ENCODE measurements around the gene EXOG. TPM values are rescaled to one million over a fixed set of nuclear protein-coding genes. Genes with fewer than 3 reads are reported as not detected.

EXOG gene
- total RNA-seq, 1 donor from 2014 or later, result 16.5 TPM

DNA sequence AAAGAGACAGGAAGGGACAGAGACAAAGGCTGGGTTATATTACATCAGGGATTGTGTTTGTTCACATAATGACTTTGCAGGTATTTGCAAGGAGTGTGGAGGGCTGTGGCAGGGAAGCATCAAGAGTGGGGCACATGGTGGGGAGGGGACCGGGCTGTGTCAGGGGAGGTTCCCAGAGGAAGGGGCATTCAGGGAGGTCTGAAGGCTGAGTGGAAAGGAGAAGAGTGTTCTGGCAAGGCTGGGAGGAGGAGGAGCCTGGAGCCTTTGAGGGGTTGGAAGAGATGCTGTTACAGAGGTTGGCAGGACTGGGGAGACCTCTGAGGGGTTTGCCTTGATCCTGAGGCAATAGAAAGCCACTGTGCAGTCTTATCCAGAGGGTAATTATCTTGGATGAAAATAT is 49.4 kb downstream of the EXOG start:
- Mint-ChIP-seq H3K4me1 (ENCODE audit: low read depth) (peaks cover 9% of the 10 kb centered on the region), H3K27me3 (ENCODE audit: low read depth) (peaks cover 11% of the 10 kb centered on the region), H3K9me3 (ENCODE audit: low read depth) (no peaks in the 10 kb centered on the region), H3K36me3 (ENCODE audit: low read depth) (no peaks in the 10 kb centered on the region), H3K4me3 (ENCODE audit: unreplicated experiment) (no peak overlapping the region), H3K27ac (ENCODE audit: unreplicated experiment) (no peak overlapping the region)
- DNase-seq (ENCODE audit: low spot score), result no peak
- TF ChIP-seq, protein P1, sequence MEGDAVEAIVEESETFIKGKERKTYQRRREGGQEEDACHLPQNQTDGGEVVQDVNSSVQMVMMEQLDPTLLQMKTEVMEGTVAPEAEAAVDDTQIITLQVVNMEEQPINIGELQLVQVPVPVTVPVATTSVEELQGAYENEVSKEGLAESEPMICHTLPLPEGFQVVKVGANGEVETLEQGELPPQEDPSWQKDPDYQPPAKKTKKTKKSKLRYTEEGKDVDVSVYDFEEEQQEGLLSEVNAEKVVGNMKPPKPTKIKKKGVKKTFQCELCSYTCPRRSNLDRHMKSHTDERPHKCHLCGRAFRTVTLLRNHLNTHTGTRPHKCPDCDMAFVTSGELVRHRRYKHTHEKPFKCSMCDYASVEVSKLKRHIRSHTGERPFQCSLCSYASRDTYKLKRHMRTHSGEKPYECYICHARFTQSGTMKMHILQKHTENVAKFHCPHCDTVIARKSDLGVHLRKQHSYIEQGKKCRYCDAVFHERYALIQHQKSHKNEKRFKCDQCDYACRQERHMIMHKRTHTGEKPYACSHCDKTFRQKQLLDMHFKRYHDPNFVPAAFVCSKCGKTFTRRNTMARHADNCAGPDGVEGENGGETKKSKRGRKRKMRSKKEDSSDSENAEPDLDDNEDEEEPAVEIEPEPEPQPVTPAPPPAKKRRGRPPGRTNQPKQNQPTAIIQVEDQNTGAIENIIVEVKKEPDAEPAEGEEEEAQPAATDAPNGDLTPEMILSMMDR (IDR thresholded peaks at IDR 0.05), result no peak

- DNase-seq (ENCODE audit: low spot score), result no peak
- Mint-ChIP-seq H3K4me1 (ENCODE audit: low read depth) (peaks cover 9% of the 10 kb centered on the region), H3K36me3 (ENCODE audit: low read depth) (no peaks in the 10 kb centered on the region), H3K27me3 (ENCODE audit: low read depth) (peaks cover 11% of the 10 kb centered on the region), H3K4me3 (ENCODE audit: unreplicated experiment) (no peak overlapping the region), H3K9me3 (ENCODE audit: low read depth) (no peaks in the 10 kb centered on the region), H3K27ac (ENCODE audit: unreplicated experiment) (no peak overlapping the region)
- TF ChIP-seq, protein P1 (IDR thresholded peaks at IDR 0.05), result no peak
Observed at GRCh38 chr3:38545983-38546382, 49.8 kb downstream of the EXOG start.

GRCh38 chr3:38548154-38548931 is 52.2 kb downstream of the EXOG start:
- Mint-ChIP-seq H3K4me3 (ENCODE audit: unreplicated experiment) (no peak overlapping the region), H3K27ac (ENCODE audit: unreplicated experiment) (peak overlapping the region; percentile 41), H3K9me3 (ENCODE audit: low read depth) (no peaks in the 10 kb centered on the region), H3K4me1 (ENCODE audit: low read depth) (peaks cover 5% of the 10 kb centered on the region), H3K27me3 (ENCODE audit: low read depth) (peaks cover 14% of the 10 kb centered on the region), H3K36me3 (ENCODE audit: low read depth) (no peaks in the 10 kb centered on the region)
- TF ChIP-seq, protein P1 (IDR thresholded peaks at IDR 0.05), result no peak
- DNase-seq (ENCODE audit: low spot score), result no peak

DNA sequence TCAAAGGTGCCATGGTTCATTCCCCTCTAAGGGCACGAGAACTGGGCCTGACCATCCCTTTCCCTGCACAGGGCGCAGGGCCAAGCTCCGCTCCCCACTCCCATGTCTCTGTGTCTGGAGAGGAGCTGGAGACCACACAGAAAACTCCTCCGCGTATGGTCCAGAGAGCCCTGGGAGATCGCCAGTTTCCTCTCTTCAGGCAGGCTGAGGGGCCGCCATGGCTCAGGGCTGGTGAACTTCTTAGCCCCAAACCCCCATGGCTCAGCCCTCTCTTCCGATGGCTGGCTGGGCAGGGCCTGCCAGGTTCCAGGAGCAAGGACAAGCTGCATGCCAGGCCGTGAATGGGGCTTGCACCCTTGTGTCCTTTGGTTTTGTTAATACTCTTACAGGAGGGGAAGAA is 52.9 kb downstream of the EXOG start:
- no peak overlapping the region for H3K27ac Mint-ChIP-seq (ENCODE audit: unreplicated experiment)
- peaks cover 14% of the 10 kb centered on the region for H3K27me3 Mint-ChIP-seq (ENCODE audit: low read depth)
- TF ChIP-seq, protein P1 (IDR thresholded peaks at IDR 0.05), result no peak
- H3K4me3 Mint-ChIP-seq (ENCODE audit: unreplicated experiment), result no peak overlapping the region
- DNase-seq (ENCODE audit: low spot score), result no peak
- H3K4me1 Mint-ChIP-seq (ENCODE audit: low read depth), result peaks cover 5% of the 10 kb centered on the region
- no peaks in the 10 kb centered on the region for H3K9me3 Mint-ChIP-seq (ENCODE audit: low read depth)
- no peaks in the 10 kb centered on the region for H3K36me3 Mint-ChIP-seq (ENCODE audit: low read depth)

DNA sequence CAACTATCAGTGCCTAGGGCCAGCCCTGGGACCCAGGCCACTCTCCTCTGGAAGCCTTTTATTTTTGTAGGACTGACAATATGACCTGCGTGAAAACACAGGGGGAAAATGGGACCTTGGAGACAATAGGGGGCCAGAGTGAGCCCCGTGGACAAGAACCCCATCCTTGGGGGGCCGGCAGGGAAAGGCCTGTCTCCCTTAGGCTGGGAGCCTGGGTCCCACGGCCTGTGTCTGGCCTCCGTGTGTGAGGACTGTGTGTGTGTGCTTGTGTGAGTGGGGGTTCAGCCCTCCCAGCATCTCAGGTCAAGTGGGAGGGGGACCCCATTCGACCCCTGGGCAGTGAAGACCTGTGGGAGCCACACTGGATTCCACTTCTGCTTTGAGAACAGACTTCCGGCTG is 53.3 kb downstream of the EXOG start:
- Mint-ChIP-seq H3K4me1 (ENCODE audit: low read depth) (peaks cover 5% of the 10 kb centered on the region), H3K27ac (ENCODE audit: unreplicated experiment) (no peak overlapping the region), H3K27me3 (ENCODE audit: low read depth) (peaks cover 14% of the 10 kb centered on the region), H3K36me3 (ENCODE audit: low read depth) (no peaks in the 10 kb centered on the region), H3K4me3 (ENCODE audit: unreplicated experiment) (no peak overlapping the region), H3K9me3 (ENCODE audit: low read depth) (peaks cover 3% of the 10 kb centered on the region)
- TF ChIP-seq, protein P1 (IDR thresholded peaks at IDR 0.05), result no peak
- no peak for DNase-seq (ENCODE audit: low spot score)

Measured in chondrocyte (in vitro differentiated cells).